Central memory CD8-positive, alpha-beta T cell (primary cell): Measurements from ENCODE around the gene KRT38.

ENCODE experiments used
- ATAC-seq: fragments of 150-1000 bp; cut with Tn5 transposase; replicated peaks from 2 replicates; pipeline ENCODE4 v1.10.0; 2022; ENCODE audit warnings: mild to moderate bottlenecking, moderate FRiP score, moderate number of reproducible peaks; ENCODE audit not compliant: poor library complexity, severe bottlenecking; ENCODE audit errors: extremely low read depth
- DNase-seq, 2 donors: peaks; one replicate each; pipeline ENCODE4 v3.0.0; 2021; ENCODE audit warnings: low spot score in 2 of 2
- H3K27ac Mint-ChIP-seq: one replicate; pipeline ENCODE4 v1.8.0; 2022; ENCODE audit warnings: low read depth, mild to moderate bottlenecking, moderate library complexity, mixed read lengths
- H3K27me3 Mint-ChIP-seq: one replicate; pipeline ENCODE4 v1.8.0; 2022; ENCODE audit warnings: mixed read lengths
- H3K36me3 Mint-ChIP-seq: one replicate; pipeline ENCODE4 v1.8.0; 2022; ENCODE audit warnings: mild to moderate bottlenecking, moderate library complexity, mixed read lengths; ENCODE audit not compliant: insufficient read depth
- H3K4me1 Mint-ChIP-seq: one replicate; pipeline ENCODE4 v1.8.0; 2022; ENCODE audit warnings: mixed read lengths
- H3K4me3 Mint-ChIP-seq: one replicate; pipeline ENCODE4 v1.8.0; 2022; ENCODE audit warnings: mild to moderate bottlenecking, moderate library complexity, mixed read lengths
- H3K9me3 Mint-ChIP-seq: one replicate; pipeline ENCODE4 v1.8.0; 2022; ENCODE audit warnings: mixed read lengths

KRT38 gene

GRCh38 chr17:41476866-41477815 is 36.4 kb upstream of the KRT38 start:
- Mint-ChIP-seq H3K4me1 (no peaks in the 10 kb centered on the region), H3K27me3 (peaks cover 13% of the 10 kb centered on the region), H3K36me3 (no peaks in the 10 kb centered on the region), H3K4me3 (no peak overlapping the region), H3K27ac (no peak overlapping the region), H3K9me3 (no peaks in the 10 kb centered on the region)
- DNase-seq (no peak), ATAC-seq (no peak)

- H3K27me3 Mint-ChIP-seq, result peaks cover 13% of the 10 kb centered on the region
- no peak for DNase-seq
- H3K9me3 Mint-ChIP-seq, result no peaks in the 10 kb centered on the region
- no peaks in the 10 kb centered on the region for H3K4me1 Mint-ChIP-seq
- ATAC-seq, result no peak
- no peaks in the 10 kb centered on the region for H3K36me3 Mint-ChIP-seq
- H3K27ac Mint-ChIP-seq, result no peak overlapping the region
- no peak overlapping the region for H3K4me3 Mint-ChIP-seq
Observed at GRCh38 chr17:41475421-41475820, 34.6 kb upstream of the KRT38 start.

GRCh38 chr17:41474863-41475262 is 34.1 kb upstream of the KRT38 start:
- Mint-ChIP-seq H3K4me3 (no peak overlapping the region), H3K27me3 (peaks cover 13% of the 10 kb centered on the region), H3K36me3 (no peaks in the 10 kb centered on the region), H3K4me1 (no peaks in the 10 kb centered on the region), H3K9me3 (no peaks in the 10 kb centered on the region), H3K27ac (no peak overlapping the region)
- no peak for ATAC-seq
- no peak for DNase-seq

GRCh38 chr17:41468346-41468745 is 27.6 kb upstream of the KRT38 start:
- DNase-seq (no peak), ATAC-seq (no peak)
- H3K4me3 Mint-ChIP-seq, result no peak overlapping the region
- H3K9me3 Mint-ChIP-seq, result no peaks in the 10 kb centered on the region
- no peak overlapping the region for H3K27ac Mint-ChIP-seq
- H3K4me1 Mint-ChIP-seq, result no peaks in the 10 kb centered on the region
- H3K36me3 Mint-ChIP-seq, result no peaks in the 10 kb centered on the region
- peaks cover 31% of the 10 kb centered on the region for H3K27me3 Mint-ChIP-seq

GRCh38 chr17:41467561-41467960 is 26.8 kb upstream of the KRT38 start:
- Mint-ChIP-seq H3K4me1 (no peaks in the 10 kb centered on the region), H3K9me3 (no peaks in the 10 kb centered on the region), H3K27ac (no peak overlapping the region), H3K27me3 (peaks cover 23% of the 10 kb centered on the region), H3K36me3 (peaks cover 2% of the 10 kb centered on the region), H3K4me3 (no peak overlapping the region)
- DNase-seq, result no peak
- ATAC-seq, result no peak

- Mint-ChIP-seq H3K4me1 (no peaks in the 10 kb centered on the region), H3K27me3 (peaks cover 22% of the 10 kb centered on the region), H3K4me3 (no peak within 1 kb of the TSS), H3K36me3 (peaks cover 2% of the 10 kb centered on the region), H3K27ac (no peak within 1 kb of the TSS), H3K9me3 (no peaks in the 10 kb centered on the region)
- DNase-seq (no peak), ATAC-seq (no peak)
Observed at GRCh38 chr17:41466988-41467387, 26.2 kb upstream of the KRT38 start, which contains the start of gene KRT32. TSS of gene KRT32 (minus strand) at chr17:41467386. CDS start at chr17:41467325, 61 bp downstream.

- Mint-ChIP-seq H3K4me3 (no peak overlapping the region), H3K9me3 (no peaks in the 10 kb centered on the region), H3K27ac (no peak overlapping the region), H3K27me3 (peaks cover 22% of the 10 kb centered on the region), H3K4me1 (no peaks in the 10 kb centered on the region), H3K36me3 (peaks cover 2% of the 10 kb centered on the region)
- ATAC-seq, result no peak
- DNase-seq, result no peak
Observed at GRCh38 chr17:41464682-41465081, 23.9 kb upstream of the KRT38 start.

- H3K4me1 Mint-ChIP-seq, result no peaks in the 10 kb centered on the region
- ATAC-seq (no peak), DNase-seq (no peak)
- no peak overlapping the region for H3K4me3 Mint-ChIP-seq
- no peak overlapping the region for H3K27ac Mint-ChIP-seq
- H3K9me3 Mint-ChIP-seq, result no peaks in the 10 kb centered on the region
- H3K36me3 Mint-ChIP-seq, result peaks cover 2% of the 10 kb centered on the region
- H3K27me3 Mint-ChIP-seq, result peaks cover 22% of the 10 kb centered on the region
Observed at GRCh38 chr17:41464173-41464572, 23.4 kb upstream of the KRT38 start.

GRCh38 chr17:41463746-41464145 is 23.0 kb upstream of the KRT38 start:
- no peak overlapping the region for H3K4me3 Mint-ChIP-seq
- H3K36me3 Mint-ChIP-seq, result peaks cover 2% of the 10 kb centered on the region
- H3K27ac Mint-ChIP-seq, result no peak overlapping the region
- no peak for DNase-seq
- no peak for ATAC-seq
- H3K4me1 Mint-ChIP-seq, result no peaks in the 10 kb centered on the region
- peaks cover 22% of the 10 kb centered on the region for H3K27me3 Mint-ChIP-seq
- no peaks in the 10 kb centered on the region for H3K9me3 Mint-ChIP-seq

GRCh38 chr17:41462705-41463104 is 21.9 kb upstream of the KRT38 start:
- Mint-ChIP-seq H3K27ac (no peak overlapping the region), H3K36me3 (peaks cover 2% of the 10 kb centered on the region), H3K27me3 (peaks cover 22% of the 10 kb centered on the region), H3K4me3 (no peak overlapping the region), H3K9me3 (no peaks in the 10 kb centered on the region), H3K4me1 (no peaks in the 10 kb centered on the region)
- ATAC-seq (no peak), DNase-seq (no peak)

- no peaks in the 10 kb centered on the region for H3K4me1 Mint-ChIP-seq
- DNase-seq (no peak), ATAC-seq (no peak)
- H3K27ac Mint-ChIP-seq, result no peak overlapping the region
- H3K9me3 Mint-ChIP-seq, result no peaks in the 10 kb centered on the region
- peaks cover under 1% of the 10 kb centered on the region for H3K36me3 Mint-ChIP-seq
- H3K27me3 Mint-ChIP-seq, result peaks cover 8% of the 10 kb centered on the region
- H3K4me3 Mint-ChIP-seq, result no peak overlapping the region
Observed at GRCh38 chr17:41457676-41458075, 16.9 kb upstream of the KRT38 start.

GRCh38 chr17:41456204-41456603 is 15.4 kb upstream of the KRT38 start:
- Mint-ChIP-seq H3K27me3 (peaks cover 17% of the 10 kb centered on the region), H3K4me3 (no peak overlapping the region), H3K4me1 (no peaks in the 10 kb centered on the region), H3K9me3 (no peaks in the 10 kb centered on the region), H3K27ac (no peak overlapping the region), H3K36me3 (no peaks in the 10 kb centered on the region)
- DNase-seq, result no peak
- no peak for ATAC-seq

GRCh38 chr17:41455236-41455635 is 14.5 kb upstream of the KRT38 start:
- Mint-ChIP-seq H3K4me1 (peaks cover 4% of the 10 kb centered on the region), H3K36me3 (no peaks in the 10 kb centered on the region), H3K27ac (no peak overlapping the region), H3K27me3 (peaks cover 26% of the 10 kb centered on the region), H3K9me3 (no peaks in the 10 kb centered on the region), H3K4me3 (no peak overlapping the region)
- DNase-seq (no peak), ATAC-seq (no peak)
